H1 (cell line): ENCODE data around the gene CCDC12. TPM values are rescaled to one million over a fixed set of nuclear protein-coding genes. Genes with fewer than 3 reads are reported as not detected.

Experiments used
- CTCF ChIA-PET: fragments of 300-600 bp; sonication (Branson Sonifier 250); formaldehyde crosslinking; loops from one replicate; lab custom pipeline; 2021; ENCODE audit not compliant: partially characterized antibody; lab: Charles Lee
- POLR2A ChIA-PET: fragments of 300-600 bp; sonication (Branson Sonifier 250); formaldehyde crosslinking; loops from one replicate; lab custom pipeline; 2021; ENCODE audit warnings: inconsistent platforms; ENCODE audit not compliant: partially characterized antibody; lab: Charles Lee
- DNase-seq, 2 experiments: peaks; one replicate each; pipeline versions ENCODE4 v3.0.0 to v3.0.0-alpha.2; 2010 to 2022; ENCODE audit warnings: low spot score in 2 of 2, low read depth in 1 of 2, mixed read lengths in 1 of 2
- FAIRE-seq: peaks from 2 replicates; lab custom pipeline; 2011; peaks lifted over from hg19 to GRCh38; lab: Jason Lieb, UNC
- H2AFZ ChIP-seq: 2 replicates; pipeline ENCODE4 v1.8.1; 2012; ENCODE audit warnings: low read length, inconsistent platforms
- H2AK5ac ChIP-seq: 2 replicates; pipeline ENCODE4 v1.6.1; 2013; ENCODE audit warnings: low read depth, low read length
- H2BK120ac ChIP-seq: replicated peaks from 2 replicates; pipeline ENCODE3; 2013; ENCODE audit warnings: low read depth, low read length, inconsistent platforms
- H2BK12ac ChIP-seq: 2 replicates; pipeline ENCODE4 v1.6.1; 2013; ENCODE audit warnings: low read depth, low read length
- H2BK15ac ChIP-seq: 2 replicates; pipeline ENCODE4 v1.6.1; 2013; ENCODE audit warnings: low read length
- H2BK20ac ChIP-seq: 2 replicates; pipeline ENCODE4 v1.6.1; 2013; ENCODE audit warnings: low read length
- H2BK5ac ChIP-seq: 2 replicates; pipeline ENCODE4 v1.6.1; 2013; ENCODE audit warnings: low read depth, low read length
- H3K14ac ChIP-seq: 2 replicates; pipeline ENCODE4 v1.6.1; 2013; ENCODE audit warnings: inconsistent platforms; ENCODE audit not compliant: insufficient read length
- H3K18ac ChIP-seq: 2 replicates; pipeline ENCODE4 v1.6.1; 2013; ENCODE audit warnings: low read length; ENCODE audit errors: extremely low read depth
- H3K23ac ChIP-seq: 2 replicates; pipeline ENCODE4 v1.6.1; 2013; ENCODE audit warnings: inconsistent platforms; ENCODE audit not compliant: insufficient read length
- H3K23me2 ChIP-seq: 2 replicates; pipeline ENCODE4 v1.6.1; 2013; ENCODE audit warnings: low read depth, low read length
- H3K27ac ChIP-seq: 2 replicates; pipeline ENCODE4 v1.6.1; 2011; ENCODE audit warnings: low read depth, low read length, inconsistent platforms
- H3K27me3 ChIP-seq, 4 experiments: replicated peaks in 1 of 4; 1 replicate in 1 of 4; 2 replicates in 3 of 4; pipeline versions ENCODE4 v1.6.1 to v1.8.1; 2011 to 2013; ENCODE audit warnings: low read length in 3 of 4, mild to moderate bottlenecking in 3 of 4, inconsistent platforms in 2 of 4, mixed read lengths in 2 of 4, moderate library complexity in 1 of 4; ENCODE audit not compliant: control insufficient read depth in 3 of 4, insufficient read depth in 3 of 4; ENCODE audit errors: extremely low read depth in 1 of 4
- H3K36me3 ChIP-seq, 4 experiments: 2 replicates each; pipeline versions ENCODE4 v1.6.1 to v1.8.1; 2011 to 2013; ENCODE audit warnings: mild to moderate bottlenecking in 4 of 4, low read length in 3 of 4, moderate library complexity in 2 of 4, control low read depth in 1 of 4, inconsistent platforms in 1 of 4; ENCODE audit not compliant: insufficient read depth in 4 of 4, control insufficient read depth in 2 of 4
- H3K4ac ChIP-seq: replicated peaks from 2 replicates; pipeline ENCODE3; 2013; ENCODE audit warnings: low read length, low read depth, mixed read lengths, inconsistent platforms; ENCODE audit not compliant: insufficient read length
- H3K4me1 ChIP-seq, 4 experiments: replicated peaks in 1 of 4; 1 replicate in 1 of 4; 2 replicates in 3 of 4; pipeline versions ENCODE4 v1.6.1 to v1.8.1; 2011 to 2013; ENCODE audit warnings: low read length in 3 of 4, inconsistent platforms in 2 of 4, mixed read lengths in 1 of 4; ENCODE audit not compliant: insufficient read depth in 4 of 4, control insufficient read depth in 3 of 4
- H3K4me2 ChIP-seq, 2 experiments: 2 replicates each; pipeline versions ENCODE4 v1.6.1 to v1.8.1; 2011 to 2013; ENCODE audit warnings: low read depth in 2 of 2, low read length in 2 of 2, control low read depth in 1 of 2, inconsistent platforms in 1 of 2, mild to moderate bottlenecking in 1 of 2; ENCODE audit not compliant: insufficient read depth in 1 of 2
- H3K4me3 ChIP-seq, 4 experiments: fragments of 200-600, 300-600 bp in 1 of 4; sonication (generic), shearing (Covaris generic), sonication (Bioruptor Twin) in 1 of 4; 2 replicates each; pipeline versions ENCODE4 v1.5.1 to v1.8.1; 2011 to 2016; ENCODE audit warnings: low read length in 4 of 4, low read depth in 3 of 4, control low read depth in 2 of 4, inconsistent platforms in 2 of 4, mild to moderate bottlenecking in 2 of 4, mixed read lengths in 1 of 4, moderate library complexity in 1 of 4; ENCODE audit not compliant: insufficient read depth in 2 of 4; ENCODE audit errors: extremely low read depth in 1 of 4
- H3K56ac ChIP-seq: replicated peaks from 2 replicates; pipeline ENCODE3; 2013; ENCODE audit warnings: low read depth, mild to moderate bottlenecking, mixed read lengths, low read length, inconsistent platforms; ENCODE audit not compliant: insufficient read length
- H3K79me1 ChIP-seq: 2 replicates; pipeline ENCODE4 v1.6.1; 2013; ENCODE audit warnings: low read depth, low read length, control low read depth
- H3K79me2 ChIP-seq, 2 experiments: 2 replicates each; pipeline versions ENCODE4 v1.6.1 to v1.8.1; 2012 to 2013; ENCODE audit warnings: low read length in 2 of 2, mild to moderate bottlenecking in 2 of 2, inconsistent platforms in 1 of 2; ENCODE audit not compliant: insufficient read depth in 2 of 2, control insufficient read depth in 1 of 2
- H3K9ac ChIP-seq, 4 experiments: replicated peaks in 1 of 4; 1 replicate in 1 of 4; 2 replicates in 3 of 4; pipeline versions ENCODE4 v1.6.1 to v1.8.1; 2011 to 2013; ENCODE audit warnings: low read depth in 3 of 4, low read length in 3 of 4, control low read depth in 2 of 4, mild to moderate bottlenecking in 2 of 4, moderate library complexity in 2 of 4, inconsistent platforms in 1 of 4; ENCODE audit errors: extremely low read depth in 1 of 4
- H3K9me3 ChIP-seq, 2 experiments: 2 replicates each; pipeline versions ENCODE4 v1.6.1 to v1.8.1; 2012 to 2013; ENCODE audit warnings: mild to moderate bottlenecking in 2 of 2, moderate library complexity in 2 of 2, control low read depth in 1 of 2, inconsistent platforms in 1 of 2, low read depth in 1 of 2, low read length in 1 of 2, mixed read lengths in 1 of 2; ENCODE audit not compliant: insufficient read depth in 2 of 2
- H4K20me1 ChIP-seq, 2 experiments: replicated peaks in 1 of 2; 2 replicates each; pipeline versions ENCODE3 to v1.8.1; 2011 to 2013; ENCODE audit warnings: inconsistent platforms in 2 of 2, low read length in 2 of 2, mild to moderate bottlenecking in 1 of 2; ENCODE audit not compliant: insufficient read depth in 2 of 2, control insufficient read depth in 1 of 2
- H4K5ac ChIP-seq: 2 replicates; pipeline ENCODE4 v1.6.1; 2013; ENCODE audit warnings: low read length, low read depth, mixed read lengths, inconsistent platforms; ENCODE audit not compliant: insufficient read length
- H4K8ac ChIP-seq: 2 replicates; pipeline ENCODE4 v1.8.0; 2013; ENCODE audit warnings: mild to moderate bottlenecking, moderate library complexity, low read length, inconsistent platforms; ENCODE audit not compliant: insufficient read depth; ENCODE audit errors: extremely low read depth
- H4K91ac ChIP-seq: replicated peaks from 2 replicates; pipeline ENCODE3; 2013; ENCODE audit warnings: low read length, mixed read lengths, inconsistent platforms; ENCODE audit not compliant: insufficient read length
- ASH2L ChIP-seq: fragments of 200-600, 300-600 bp; sonication (generic); IDR thresholded peaks from one replicate; pipeline ENCODE4 v1.7.1; 2017; ENCODE audit warnings: low read length
- BCL11A ChIP-seq, 2 experiments: IDR thresholded peaks; one replicate each; pipeline ENCODE4 v1.6.1; 2011; ENCODE audit warnings: low read depth in 2 of 2, low read length in 2 of 2, mild to moderate bottlenecking in 2 of 2
- CBX8 ChIP-seq: fragments of 300-800, 300-1000 bp; sonication (generic); IDR thresholded peaks from 2 replicates; pipeline ENCODE4 v1.7.1; 2016; ENCODE audit warnings: low read depth, low read length, borderline replicate concordance
- CEBPB ChIP-seq: IDR thresholded peaks from 2 replicates; pipeline ENCODE4 v1.6.1; 2012; ENCODE audit warnings: low read depth, low read length
- EGR1 ChIP-seq: IDR thresholded peaks from 2 replicates; pipeline ENCODE4 v1.6.1; 2011; ENCODE audit warnings: low read depth, low read length, borderline replicate concordance
- MAFK ChIP-seq: IDR thresholded peaks from 2 replicates; pipeline ENCODE4 v1.6.1; 2012; ENCODE audit warnings: low read depth, mild to moderate bottlenecking, improper control_type of control experiment, low read length
- PHF8 ChIP-seq: fragments of 200-600 bp; sonication (generic); conservative IDR thresholded peaks from 2 replicates; pipeline ENCODE4 v1.7.1; 2012; ENCODE audit warnings: low read depth, mild to moderate bottlenecking, inconsistent platforms, low read length, moderate library complexity
- POLR2AphosphoS5 ChIP-seq: IDR thresholded peaks from 2 replicates; pipeline ENCODE4 v1.6.1; 2011; ENCODE audit warnings: low read depth, low read length
- RFX5 ChIP-seq: IDR thresholded peaks from 2 replicates; pipeline ENCODE4 v1.6.1; 2011; ENCODE audit warnings: low read depth, low read length, improper control_type of control experiment, borderline replicate concordance
- SRF ChIP-seq: IDR thresholded peaks from 2 replicates; pipeline ENCODE4 v1.6.1; 2011; ENCODE audit warnings: mild to moderate bottlenecking, low read depth, low read length, moderate library complexity
- WGBS, 2 experiments: shearing (Covaris generic) in 1 of 2; methylation state at CpG; one replicate each; pipeline versions ENCODE4 v1.1.6 to v1.1.7; 2013 to 2015; ENCODE audit warnings: low lambda C conversion rate in 2 of 2, mixed read lengths in 2 of 2, inconsistent platforms in 1 of 2, low coverage in 1 of 2, missing lambda C conversion rate in 1 of 2; ENCODE audit not compliant: insufficient replicate concordance in 2 of 2, insufficient coverage in 1 of 2, insufficient read length in 1 of 2; ENCODE audit errors: extremely low coverage in 1 of 2, missing lambda C conversion rate in 1 of 2; 5-methylcytosine and 5-hydroxymethylcytosine counted together
- polyA plus RNA-seq, 7 experiments: library from polyadenylated mRNA; depleted of rRNA in 3 of 7; stranded (reverse) in 5 of 7; unstranded in 2 of 7; fragments of >200 nt in 5 of 7; fragments of 200-250 nt in 2 of 7; gene quantifications; 1 replicate in 5 of 7; 2 replicates in 1 of 7; 4 replicates in 1 of 7; pipeline versions ENCODE4 v1.2.1 to v1.2.3, GENCODE V29; 2011 to 2013; ENCODE audit warnings: missing spikeins in 2 of 7, mixed read lengths in 2 of 7
- total RNA-seq: library from RNA; stranded (reverse); fragmentation: NEBNext Ultra II Directional; extraction: Animal tissue kit (Norgen Biotek cat#: 25700); gene quantifications from 2 replicates; pipeline ENCODE4 v1.2.1, GENCODE V29; 2021
- TF ChIP-seq, protein P1 (sequence below): IDR thresholded peaks from 2 replicates; pipeline ENCODE4 v1.6.1; 2012; ENCODE audit warnings: low read length, inconsistent platforms

The CCDC12 gene
- total and polyA plus RNA-seq, 2 of the 8 experiments (the other 6 are each of a cell fraction or from before 2014, with no cell fraction given) = 29.5 to 41.3 TPM

DNA sequence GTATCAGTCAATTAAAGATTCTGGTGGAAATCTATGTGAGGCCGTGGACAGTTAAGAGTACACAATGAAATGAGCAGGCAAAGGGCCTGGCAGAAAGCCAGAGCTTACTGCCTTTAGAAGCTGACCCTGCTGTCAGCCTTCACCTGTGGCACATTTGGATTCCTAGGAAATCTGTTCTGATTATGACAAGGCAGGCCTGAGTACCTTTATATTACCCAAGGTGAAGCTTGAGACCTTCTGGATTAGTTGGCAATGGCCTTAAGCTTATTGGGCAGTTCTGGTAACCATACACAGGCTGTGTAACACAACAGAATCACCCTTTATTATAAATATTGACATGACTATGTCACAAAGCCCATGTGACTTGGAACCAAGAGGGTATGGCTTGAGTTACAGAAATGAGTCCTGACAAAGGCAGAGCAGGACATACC, 46.1 kb upstream of the CCDC12 start:
- Histone ChIP-seq H3K4me3 (no peak overlapping the region), H3K36me3 (peaks cover 0 to 12% (median 5%) of the 10 kb centered on the region in 4 experiments; a peak in 3 of 8 replicates), H2BK120ac (no peak overlapping the region), H3K23me2 (no peaks in the 10 kb centered on the region), H3K27me3 (no peaks in the 10 kb centered on the region), H3K4ac (no peak overlapping the region), H3K9ac (no peak overlapping the region; a peak in 1 of 7 replicates), H3K27ac (no peak overlapping the region), H3K4me1 (peaks cover 0 to 2% (median under 1%) of the 10 kb centered on the region in 4 experiments; a peak in 2 of 7 replicates), H3K9me3 (no peaks in the 10 kb centered on the region), H3K56ac (no peak overlapping the region), H2BK15ac (no peak overlapping the region), H3K4me2 (no peak overlapping the region), H3K23ac (no peak overlapping the region), H4K5ac (no peak overlapping the region), H2BK20ac (no peak overlapping the region), H3K14ac (no peak overlapping the region), H4K20me1 (no peaks in the 10 kb centered on the region), H3K79me1 (no peaks in the 10 kb centered on the region), H2BK12ac (no peak overlapping the region), H2AFZ (no peak overlapping the region), H4K8ac (no peak overlapping the region), H4K91ac (no peak overlapping the region), H2AK5ac (no peak overlapping the region), H3K79me2 (peaks cover 0 to 8% of the 10 kb centered on the region in 2 experiments; a peak in 2 of 4 replicates), H2BK5ac (no peak overlapping the region), H3K18ac (no peak overlapping the region)
- FAIRE-seq = no peak
- DNase-seq = no peak
- 94% methylated on average over 1 of the region's 1 CpG; no CpG with 5 or more reads in 1 of the 2 experiments for WGBS, 2 experiments
- CTCF ChIA-PET = interaction anchor here (0.6 to 1.1 kb wide), 4 partner anchors 9 to 133 kb away, joined by 3 to 4 read pairs (median 3); no protein-coding TSS in a partner anchor
- POLR2A ChIA-PET = interaction anchor here (1.2 to 1.6 kb wide), 3 partner anchors 12 to 239 kb away, joined by 3 to 6 read pairs (median 4); no protein-coding TSS in a partner anchor
- TF ChIP-seq CBX8 (no peak), RFX5 (no peak), EGR1 (no peak), POLR2AphosphoS5 (no peak), ASH2L (no peak), BCL11A (IDR thresholded peaks at IDR 0.05; ENCODE audit: low read depth in 2 of 2, low read length in 2 of 2) (no peak), MAFK (no peak), SRF (no peak), CEBPB (no peak), PHF8 (no peak)
- TF ChIP-seq, protein P1, sequence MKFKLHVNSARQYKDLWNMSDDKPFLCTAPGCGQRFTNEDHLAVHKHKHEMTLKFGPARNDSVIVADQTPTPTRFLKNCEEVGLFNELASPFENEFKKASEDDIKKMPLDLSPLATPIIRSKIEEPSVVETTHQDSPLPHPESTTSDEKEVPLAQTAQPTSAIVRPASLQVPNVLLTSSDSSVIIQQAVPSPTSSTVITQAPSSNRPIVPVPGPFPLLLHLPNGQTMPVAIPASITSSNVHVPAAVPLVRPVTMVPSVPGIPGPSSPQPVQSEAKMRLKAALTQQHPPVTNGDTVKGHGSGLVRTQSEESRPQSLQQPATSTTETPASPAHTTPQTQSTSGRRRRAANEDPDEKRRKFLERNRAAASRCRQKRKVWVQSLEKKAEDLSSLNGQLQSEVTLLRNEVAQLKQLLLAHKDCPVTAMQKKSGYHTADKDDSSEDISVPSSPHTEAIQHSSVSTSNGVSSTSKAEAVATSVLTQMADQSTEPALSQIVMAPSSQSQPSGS = no peak
